ENCODE results near the gene CYP4A22. TPM values are rescaled to one million over a fixed set of nuclear protein-coding genes. Genes with fewer than 3 reads are reported as not detected.
"Not testable (repeated sequence)": the region's sequence is repeated elsewhere in the genome, so short reads cannot be mapped to it uniquely, and the experiment has no call there.

Gene CYP4A22
- total RNA-seq, 1 donor from 2014 or later = not detected

DNA sequence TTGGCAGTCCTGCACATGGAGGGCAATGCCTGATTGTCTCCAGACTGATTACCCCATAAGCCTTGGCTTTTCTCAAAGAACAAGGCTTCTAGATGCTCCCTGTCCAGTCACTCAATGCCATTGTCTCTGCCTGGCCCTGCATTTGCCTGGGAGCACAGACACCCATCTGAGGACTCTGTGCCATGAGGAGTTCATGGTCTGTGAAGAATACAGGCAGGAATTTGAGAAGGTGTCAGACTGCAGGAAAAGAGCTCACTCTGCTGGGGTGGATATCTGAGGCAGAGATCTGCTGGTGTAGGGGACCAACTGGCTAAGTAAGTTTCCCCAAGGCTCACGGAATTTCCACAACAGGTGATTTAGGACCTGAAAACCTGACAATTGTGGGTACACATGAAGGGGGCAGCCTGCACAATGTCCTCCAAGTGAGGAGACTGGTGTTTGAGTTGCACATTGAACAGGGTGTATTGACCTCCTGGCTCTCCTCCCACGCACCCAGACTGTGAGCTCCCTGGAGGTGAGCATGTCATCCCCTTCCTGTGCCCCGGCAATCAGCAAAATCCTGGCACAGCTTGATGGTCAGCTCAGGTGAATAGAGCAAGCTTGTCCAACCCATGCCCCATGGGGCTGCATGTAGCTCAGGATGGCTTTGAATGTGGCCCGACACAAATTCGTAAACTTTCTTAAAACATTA, 829 bp downstream of the CYP4A22 start:
- H3K4me1 ChIP-seq = no peaks in the 10 kb centered on the region
- no peak overlapping the region for H3K4me3 ChIP-seq
- no peak for TF ChIP-seq CTCF (IDR thresholded peaks at IDR 0.05)
- no peaks in the 10 kb centered on the region for H3K27me3 ChIP-seq
- H3K9me3 ChIP-seq = no peaks in the 10 kb centered on the region
- intact Hi-C loops (cut with DNase I) = no loop called here
- H3K27ac ChIP-seq = no peak overlapping the region
- H3K36me3 ChIP-seq = no peaks in the 10 kb centered on the region
- DNase-seq (no peak), ATAC-seq (no peak)

DNA sequence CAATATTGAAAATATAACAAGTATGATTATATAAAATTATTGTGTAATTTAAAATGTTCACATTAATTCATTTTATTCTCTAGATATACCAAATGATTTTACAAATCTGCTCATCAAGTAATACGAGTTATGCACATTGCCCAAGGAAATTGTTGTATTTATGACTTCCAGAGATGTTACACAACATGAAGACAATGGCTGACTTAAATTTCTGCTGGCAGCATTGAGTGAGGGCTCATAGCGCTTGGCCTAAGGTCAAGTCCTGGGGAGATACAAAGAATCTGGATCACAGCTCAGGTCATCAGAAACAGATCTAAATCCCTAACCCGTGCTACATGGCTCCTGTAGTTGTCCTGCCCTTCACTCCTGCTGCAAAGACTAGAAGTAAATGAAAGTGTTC, 3.1 kb downstream of the CYP4A22 start:
- H3K4me3 ChIP-seq; ATAC-seq; H3K27me3 ChIP-seq; H3K4me1 ChIP-seq; H3K36me3 ChIP-seq; H3K9me3 ChIP-seq; DNase-seq; H3K27ac ChIP-seq; intact Hi-C loops (cut with DNase I): not testable (repeated sequence)

- intact Hi-C loops (cut with DNase I); H3K27me3 ChIP-seq; H3K4me3 ChIP-seq; H3K9me3 ChIP-seq; H3K27ac ChIP-seq; H3K36me3 ChIP-seq; H3K4me1 ChIP-seq: not testable (repeated sequence)
- peak; percentile 42 for TF ChIP-seq CTCF (IDR thresholded peaks at IDR 0.05)
- ATAC-seq (peak; percentile 74), DNase-seq (peak; percentile 48)
These were observed 6.4 kb downstream of the CYP4A22 start for GRCh38 chr1:47143654-47144053.

- ATAC-seq; H3K27ac ChIP-seq; intact Hi-C loops (cut with DNase I); H3K4me3 ChIP-seq; H3K9me3 ChIP-seq; H3K27me3 ChIP-seq; DNase-seq; H3K4me1 ChIP-seq; H3K36me3 ChIP-seq: not testable (repeated sequence)
These were observed 9.3 kb downstream of the CYP4A22 start for GRCh38 chr1:47146495-47146894.

DNA sequence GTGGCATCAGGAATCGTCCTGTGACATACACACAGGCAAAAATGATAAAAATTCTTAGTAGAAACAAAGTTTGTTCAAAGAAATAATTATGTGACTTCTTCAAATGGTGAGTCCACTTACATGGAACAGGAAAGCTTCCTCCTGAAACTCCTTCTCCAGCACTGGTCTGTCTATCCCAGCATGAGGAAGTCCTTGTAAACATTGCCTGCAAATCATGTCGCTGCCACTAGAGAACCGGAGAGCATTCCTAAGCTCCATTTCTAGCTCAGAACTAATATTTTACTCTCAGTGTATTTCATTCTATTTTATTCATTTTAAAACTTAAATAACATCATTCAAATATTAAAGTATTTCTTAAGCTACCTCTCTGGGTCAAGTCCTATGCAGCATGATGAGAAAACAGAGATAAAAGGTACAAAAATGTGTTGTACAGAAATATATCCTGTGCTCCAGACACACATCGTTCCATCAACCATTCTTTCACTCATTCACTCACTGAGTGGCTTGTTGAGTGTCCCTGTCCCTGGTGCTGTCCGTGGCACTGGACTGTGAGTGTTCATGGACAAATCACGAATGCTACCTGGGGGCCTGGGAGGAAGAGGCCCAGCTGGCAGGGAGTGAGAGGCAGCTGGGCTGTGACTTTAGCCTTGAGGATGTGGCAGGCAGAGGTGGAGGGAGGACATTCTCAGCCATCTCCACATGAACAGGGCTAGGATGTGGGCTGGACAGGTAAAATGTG, 10.0 kb downstream of the CYP4A22 start:
- no peak overlapping the region for H3K27ac ChIP-seq
- H3K4me1 ChIP-seq = no peaks in the 10 kb centered on the region
- no peak for TF ChIP-seq CTCF (IDR thresholded peaks at IDR 0.05)
- peak; percentile 43 for DNase-seq
- no peaks in the 10 kb centered on the region for H3K27me3 ChIP-seq
- ATAC-seq = no peak
- no peaks in the 10 kb centered on the region for H3K9me3 ChIP-seq
- H3K4me3 ChIP-seq = no peak overlapping the region
- no peaks in the 10 kb centered on the region for H3K36me3 ChIP-seq
- intact Hi-C loops (cut with DNase I) = no loop called here

DNA sequence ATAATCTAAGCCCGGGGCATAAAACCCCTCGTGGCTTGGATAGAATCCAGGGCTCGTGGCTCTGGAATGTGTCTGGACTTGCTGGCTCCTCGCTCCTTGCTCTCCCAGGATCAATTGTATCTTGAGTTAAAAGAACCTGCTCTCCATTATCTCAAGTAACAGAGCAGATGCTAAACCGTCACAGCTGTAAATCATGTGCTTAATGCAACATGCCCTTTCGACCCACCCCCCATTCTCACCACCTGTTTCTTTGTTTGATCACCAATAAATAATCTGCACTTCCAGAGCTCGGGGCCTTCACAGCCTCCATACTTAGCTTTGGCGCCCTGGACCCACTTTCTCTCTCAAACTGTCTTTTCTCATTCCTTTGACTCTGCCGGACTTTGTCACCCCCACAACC, 11.9 kb downstream of the CYP4A22 start:
- H3K27me3 ChIP-seq; ATAC-seq; DNase-seq; H3K36me3 ChIP-seq; H3K4me1 ChIP-seq; intact Hi-C loops (cut with DNase I); H3K27ac ChIP-seq; H3K9me3 ChIP-seq; H3K4me3 ChIP-seq: not testable (repeated sequence)

GRCh38 chr1:47156457-47156856, 19.2 kb downstream of the CYP4A22 start:
- H3K36me3 ChIP-seq; H3K4me1 ChIP-seq; DNase-seq; H3K4me3 ChIP-seq; H3K27ac ChIP-seq; ATAC-seq; intact Hi-C loops (cut with DNase I); H3K9me3 ChIP-seq; H3K27me3 ChIP-seq: not testable (repeated sequence)

DNA sequence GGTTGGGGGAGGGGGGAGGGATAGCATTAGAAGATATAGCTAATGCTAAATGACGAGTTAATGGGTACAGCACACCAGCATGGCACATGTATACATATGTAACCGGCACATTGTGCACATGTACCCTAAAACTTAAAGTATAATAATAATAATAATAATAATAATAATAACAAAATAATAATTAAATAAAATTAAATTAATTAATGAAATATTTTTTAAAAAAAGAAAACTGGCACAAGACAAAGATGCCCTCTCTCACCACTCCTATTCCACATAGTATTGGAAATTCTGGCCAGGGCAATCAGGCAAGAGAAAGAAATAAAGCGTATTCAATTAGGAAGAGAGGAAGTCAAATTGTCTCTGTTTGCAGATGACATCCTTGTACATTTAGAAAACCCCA, 20.7 kb downstream of the CYP4A22 start:
- intact Hi-C loops (cut with DNase I); DNase-seq; H3K9me3 ChIP-seq: not testable (repeated sequence)

More for the DNA sequence above, 20.7 kb downstream of the CYP4A22 start:
- H3K36me3 ChIP-seq, ATAC-seq, H3K4me3 ChIP-seq, H3K27ac ChIP-seq, H3K4me1 ChIP-seq, H3K27me3 ChIP-seq: not testable (repeated sequence)
